ENCODE data around the gene TRIOBP. TPM values are rescaled to one million over a fixed set of nuclear protein-coding genes. Genes with fewer than 3 reads are reported as not detected.

TRIOBP gene
- total and polyA plus RNA-seq, 2 donors (not counting 3 experiments of a cell fraction or from before 2014, with no cell fraction given), result 60.6 to 104 TPM

DNA sequence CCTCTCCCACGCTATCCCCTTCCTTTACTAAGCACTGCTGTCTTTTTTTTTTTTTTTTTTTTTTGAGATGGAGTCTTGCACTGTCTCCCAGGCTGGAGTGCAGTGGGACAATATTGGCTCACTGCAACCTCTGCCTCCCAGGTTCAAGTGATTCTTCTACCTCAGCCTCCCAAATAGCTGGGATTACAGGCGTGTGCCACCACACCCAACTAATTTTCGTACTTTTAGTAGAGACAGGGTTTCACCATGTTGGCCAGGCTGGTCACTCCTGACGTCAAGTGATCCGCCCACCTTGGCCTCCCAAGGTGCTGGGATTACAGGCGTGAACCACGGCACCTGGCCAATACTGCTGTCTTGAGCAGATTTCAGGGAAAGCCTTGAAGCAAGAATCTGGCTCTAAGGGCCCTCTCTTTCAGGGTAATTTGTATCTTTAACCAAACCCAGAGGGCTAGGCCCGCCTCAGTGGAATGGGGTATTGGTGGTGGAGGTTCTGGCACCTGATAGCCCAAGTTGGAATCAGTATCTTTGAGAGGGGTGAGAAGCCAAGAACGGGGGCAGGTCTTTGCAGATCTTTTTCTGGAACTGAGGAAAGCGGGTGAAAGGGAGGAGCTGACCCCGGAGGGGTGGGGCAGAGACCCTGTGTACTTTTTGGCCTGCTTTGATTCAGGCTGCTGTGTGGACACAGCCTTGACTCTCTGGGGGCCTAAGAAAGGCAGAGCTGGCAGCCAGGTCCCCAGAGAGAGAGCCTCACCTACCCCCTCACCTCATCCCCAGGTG lies 37.0 kb downstream of the TRIOBP start:
- Histone ChIP-seq H3K4me1 (ENCODE audit: control insufficient read depth, extremely low read depth, insufficient read depth, low read length) (no peaks in the 10 kb centered on the region), H3K9me1 (replicated peaks; ENCODE audit: control insufficient read depth, extremely low read depth, insufficient read depth, low read length) (no peaks in the 10 kb centered on the region), H3K4me2 (ENCODE audit: insufficient read depth, low read length) (no peak overlapping the region), H2AFZ (ENCODE audit: low read depth, low read length) (no peak overlapping the region), H3K9ac (replicated peaks; ENCODE audit: extremely low read depth, insufficient read depth, low read length) (no peak overlapping the region), H3K4me3 (replicated peaks in 1 of 3; ENCODE audit: insufficient read depth in 1 of 3, low read depth in 1 of 3, low read length in 3 of 3) (no peak overlapping the region), H3K27ac (ENCODE audit: insufficient read depth, low read depth, low read length) (no peak overlapping the region), H3K36me3 (ENCODE audit: control insufficient read depth in 2 of 2, extremely low read depth in 1 of 2, insufficient read depth in 2 of 2, low read length in 2 of 2) (no peaks in the 10 kb centered on the region), H3K27me3 (ENCODE audit: control insufficient read depth in 2 of 2, insufficient read depth in 2 of 2, low read length in 2 of 2) (no peaks in the 10 kb centered on the region), H3K79me2 (ENCODE audit: control insufficient read depth, insufficient read depth, low read length) (no peaks in the 10 kb centered on the region), H4K20me1 (replicated peaks; ENCODE audit: control insufficient read depth, extremely low read depth, insufficient read depth, low read length) (no peaks in the 10 kb centered on the region), H3K9me3 (replicated peaks; ENCODE audit: control insufficient read depth, insufficient read depth, low read length) (no peaks in the 10 kb centered on the region)
- TF ChIP-seq POLR2A (IDR thresholded peaks at IDR 0.05; ENCODE audit: low read depth, low read length), result no peak
- no peak for TF ChIP-seq JUN (IDR thresholded peaks at IDR 0.05; ENCODE audit: borderline replicate concordance, insufficient read depth, insufficient read length, low read depth)
- TF ChIP-seq FOS (IDR thresholded peaks at IDR 0.05; ENCODE audit: borderline replicate concordance, insufficient read depth, low read length), result no peak
- no peak for TF ChIP-seq EZH2 (IDR thresholded peaks at IDR 0.05; ENCODE audit: borderline replicate concordance, low read depth, low read length, severe bottlenecking)
- TF ChIP-seq, protein P1, sequence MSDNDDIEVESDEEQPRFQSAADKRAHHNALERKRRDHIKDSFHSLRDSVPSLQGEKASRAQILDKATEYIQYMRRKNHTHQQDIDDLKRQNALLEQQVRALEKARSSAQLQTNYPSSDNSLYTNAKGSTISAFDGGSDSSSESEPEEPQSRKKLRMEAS (IDR thresholded peaks at IDR 0.05; ENCODE audit: insufficient read depth, insufficient read length), result no peak
- TF ChIP-seq MYC (IDR thresholded peaks at IDR 0.05; ENCODE audit: low read depth, low read length), result no peak
- no peak for TF ChIP-seq CTCF (IDR thresholded peaks at IDR 0.05; ENCODE audit: extremely low read depth in 1 of 2, insufficient read depth in 1 of 2, low read depth in 1 of 2, low read length in 2 of 2)
- no peak for TF ChIP-seq POLR2AphosphoS5 (IDR thresholded peaks at IDR 0.05; ENCODE audit: insufficient read depth, low read depth, low read length)
- TF ChIP-seq GATA2 (IDR thresholded peaks at IDR 0.05; ENCODE audit: insufficient read depth, insufficient read length, low read depth, low read length), result no peak
- intact Hi-C loops (cut with micrococcal nuclease) (no loop called here), dilution Hi-C loops (cut with MboI; ENCODE audit: extremely low pct_ligation_motif_present, low sequenced_read_pairs) (no loop called here)
- no peak for DNase-seq (ENCODE audit: low read depth, low spot score)
- no TSS peak for BruUV-seq (replicated peaks)
- no peak for FAIRE-seq
- POLR2A ChIA-PET, result no interaction called here
- CTCF ChIA-PET, result interaction anchor here (0.9 to 4.5 kb wide), 3 partner anchors 37 to 91 kb away, joined by 3 to 48 read pairs (median 4); partner anchors contain the start of gene TRIOBP

All from endothelial cell of umbilical vein (primary cell).